NB4 (cell line): ENCODE measurements around the gene ADAMTSL1.

Source experiments
- DNase-seq: peaks from one replicate; pipeline ENCODE4 v3.0.0; 2010; ENCODE audit warnings: low read depth
- H3K4me3 ChIP-seq: one replicate; pipeline ENCODE4 v1.5.1; 2011; ENCODE audit warnings: mild to moderate bottlenecking, low read depth, low read length, moderate library complexity
- CTCF ChIP-seq: IDR thresholded peaks from one replicate; pipeline ENCODE4 v1.5.1; 2012; ENCODE audit warnings: low read depth, low read length
- MYC ChIP-seq: IDR thresholded peaks from 2 replicates; pipeline ENCODE4 v1.6.1; 2011; ENCODE audit warnings: low read depth, low read length
- POLR2A ChIP-seq: IDR thresholded peaks from 2 replicates; pipeline ENCODE4 v1.6.1; 2011; ENCODE audit warnings: mild to moderate bottlenecking; ENCODE audit not compliant: insufficient read length; ENCODE audit errors: extremely low read depth
- TF ChIP-seq, protein P1 (sequence below): IDR thresholded peaks from 2 replicates; pipeline ENCODE4 v1.6.1; 2011; ENCODE audit warnings: low read depth, low read length

ADAMTSL1 gene

DNA sequence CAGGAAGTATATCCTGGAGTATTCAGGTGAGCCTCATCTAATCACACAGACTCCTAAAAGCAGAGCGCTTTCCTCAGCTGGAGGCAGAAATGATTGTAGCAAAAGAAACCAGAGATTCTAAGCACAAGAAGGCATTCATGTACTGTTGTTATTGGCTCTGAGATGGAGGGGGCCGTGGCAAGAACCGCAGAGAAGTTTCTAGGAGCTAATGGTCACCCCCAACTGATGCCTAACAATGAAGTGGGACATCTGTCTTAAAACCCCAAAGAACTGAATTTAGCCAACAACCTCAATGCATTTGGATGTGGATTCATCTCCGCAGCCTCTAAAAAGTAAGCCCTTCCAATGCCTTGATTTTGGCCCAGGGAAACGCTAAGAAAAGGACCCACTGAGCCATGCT lies 76.3 kb downstream of the ADAMTSL1 start:
- H3K4me3 ChIP-seq, result no peak overlapping the region
- TF ChIP-seq, protein P1, sequence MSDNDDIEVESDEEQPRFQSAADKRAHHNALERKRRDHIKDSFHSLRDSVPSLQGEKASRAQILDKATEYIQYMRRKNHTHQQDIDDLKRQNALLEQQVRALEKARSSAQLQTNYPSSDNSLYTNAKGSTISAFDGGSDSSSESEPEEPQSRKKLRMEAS, result no peak
- TF ChIP-seq CTCF, result no peak
- no peak for TF ChIP-seq POLR2A
- TF ChIP-seq MYC, result no peak
- no peak for DNase-seq

GRCh38 chr9:18554244-18554643 lies 80.3 kb downstream of the ADAMTSL1 start:
- DNase-seq, result no peak
- TF ChIP-seq POLR2A (no peak), MYC (no peak), CTCF (no peak)
- TF ChIP-seq, protein P1, result no peak

DNA sequence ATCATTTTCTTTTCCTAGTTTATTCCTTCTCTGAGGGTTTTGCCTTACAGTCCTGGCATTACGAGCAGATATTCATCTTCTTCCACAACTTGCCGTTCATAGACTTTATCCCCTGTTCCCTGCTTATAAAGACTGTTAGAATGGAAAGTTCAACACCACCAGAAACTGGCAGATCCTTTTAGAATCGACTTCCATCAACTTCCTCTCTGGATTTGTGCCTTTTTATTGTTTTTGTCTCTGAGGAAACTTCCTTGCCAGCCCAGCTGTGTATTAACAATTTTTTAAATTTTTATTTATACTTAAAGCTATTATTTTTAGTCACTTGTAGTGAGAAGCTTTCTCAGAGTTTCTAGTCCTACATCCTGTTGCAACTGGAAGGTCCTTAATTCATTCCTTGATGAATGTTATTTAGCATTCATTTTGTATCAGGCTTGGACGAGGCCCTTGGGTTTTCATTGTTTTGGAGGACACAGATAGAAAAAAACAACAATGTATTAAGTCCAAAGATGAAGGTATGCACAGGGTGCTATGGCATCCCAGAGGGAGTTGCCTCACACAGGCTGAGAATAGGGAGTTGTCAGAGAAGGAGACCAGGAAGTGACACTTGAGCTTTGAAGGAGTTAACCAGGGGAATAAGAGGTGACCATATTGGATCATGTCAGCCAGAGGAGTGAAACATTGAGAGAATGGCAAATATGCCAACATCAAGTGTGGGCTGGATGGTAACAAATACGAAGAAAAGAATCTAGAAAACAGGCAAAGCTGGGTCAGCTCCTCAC lies 81.3 kb downstream of the ADAMTSL1 start:
- H3K4me3 ChIP-seq, result no peak overlapping the region
- no peak for DNase-seq
- TF ChIP-seq, protein P1, result no peak
- TF ChIP-seq MYC, result no peak
- TF ChIP-seq POLR2A, result no peak
- TF ChIP-seq CTCF, result no peak

More at GRCh38 chr9:18554244-18554643, 80.3 kb downstream of the ADAMTSL1 start:
- H3K4me3 ChIP-seq, result no peak overlapping the region

DNA sequence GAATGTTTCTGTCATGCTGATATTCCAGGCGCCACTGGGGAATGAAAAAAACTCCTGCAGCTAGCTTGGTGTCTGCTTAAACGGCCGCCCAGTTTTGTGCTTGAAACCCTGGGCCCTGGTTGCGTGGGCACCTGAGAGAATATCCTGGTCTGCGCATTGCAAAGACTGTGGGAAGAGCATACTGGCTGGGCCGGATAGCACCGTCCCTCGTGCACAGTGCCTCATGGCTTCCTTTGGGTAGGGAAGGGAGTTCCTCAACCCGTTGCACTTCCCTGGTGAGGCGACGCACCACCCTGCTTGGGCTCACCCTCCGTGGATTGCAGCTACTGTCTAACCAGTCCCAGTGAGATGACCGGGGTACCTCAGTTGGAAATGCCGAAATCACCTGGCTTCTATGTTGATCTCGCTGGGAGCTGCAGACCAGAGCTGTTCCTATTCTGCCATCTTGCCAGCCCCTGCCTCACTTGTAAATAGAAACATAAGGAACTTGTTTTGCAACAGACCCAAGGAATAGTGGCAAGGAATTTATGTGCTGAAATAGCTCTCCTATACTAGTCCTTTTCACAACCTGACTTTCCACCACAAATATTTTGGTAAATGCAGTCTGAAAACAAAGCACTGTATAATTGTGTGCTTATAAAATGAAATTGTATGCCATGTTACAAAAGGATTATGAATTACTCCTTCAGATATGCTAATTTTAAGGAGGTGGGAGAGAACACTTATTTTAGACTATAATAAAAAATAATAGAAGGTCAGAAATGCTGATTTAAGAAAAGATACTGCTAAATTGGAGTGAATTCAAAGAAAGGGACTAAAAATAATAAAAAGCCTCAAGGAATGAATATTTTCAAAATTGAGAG lies 90.3 kb downstream of the ADAMTSL1 start:
- DNase-seq, result no peak
- TF ChIP-seq POLR2A (no peak), CTCF (no peak)
- no peak overlapping the region for H3K4me3 ChIP-seq

GRCh38 chr9:18566121-18566520 lies 92.2 kb downstream of the ADAMTSL1 start:
- no peak overlapping the region for H3K4me3 ChIP-seq

More at GRCh38 chr9:18566121-18566520, 92.2 kb downstream of the ADAMTSL1 start:
- TF ChIP-seq CTCF (no peak), POLR2A (no peak), MYC (no peak)
- TF ChIP-seq, protein P1, result no peak
- DNase-seq, result no peak
